HEK293 (cell line): ENCODE measurements around the gene CFAP43.

Experiments used
- CTCF ChIA-PET: fragments of 350-600 bp; formaldehyde crosslinking; extraction: SDS; loops from one replicate; lab custom pipeline; 2021; ENCODE audit warnings: antibody characterized with exemption; lab: Yijun Ruan, JAX
- POLR2A ChIA-PET: fragments of 300-600 bp; formaldehyde crosslinking; extraction: SDS; loops from one replicate; lab custom pipeline; 2020; ENCODE audit warnings: antibody characterized with exemption, inconsistent platforms; lab: Yijun Ruan, JAX
- H3K27ac ChIP-seq: fragments of 200-500 bp; sonication (Bioruptor generic); 2 replicates; pipeline ENCODE4 v1.5.1; 2014; ENCODE audit warnings: low read depth, low read length, control low read depth, inconsistent platforms; ENCODE audit errors: extremely low read depth
- H3K36me3 ChIP-seq, 2 experiments: fragments of 200-500 bp in 1 of 2; sonication (Bioruptor generic) in 1 of 2; 1 replicate in 1 of 2; 2 replicates in 1 of 2; pipeline ENCODE4 v1.5.1; 2014 to 2017; ENCODE audit warnings: inconsistent platforms in 2 of 2, low read length in 2 of 2; ENCODE audit not compliant: control insufficient read depth in 2 of 2, insufficient read depth in 1 of 2
- H3K4me1 ChIP-seq: fragments of 200-500 bp; sonication (Bioruptor generic); 2 replicates; pipeline ENCODE4 v1.5.1; 2014; ENCODE audit warnings: mild to moderate bottlenecking, low read length, inconsistent platforms; ENCODE audit not compliant: control insufficient read depth, insufficient read depth
- H3K4me3 ChIP-seq: 2 replicates; pipeline ENCODE4 v1.5.1; 2011; ENCODE audit warnings: low read depth, mild to moderate bottlenecking, control low read depth, low read length, moderate library complexity
- H3K9me3 ChIP-seq: fragments of 200-500 bp; sonication (Bioruptor generic); 2 replicates; pipeline ENCODE4 v1.5.1; 2014; ENCODE audit warnings: low read depth, low read length, inconsistent platforms; ENCODE audit not compliant: control insufficient read depth, insufficient read depth
- GLI2 ChIP-seq: fragments of 450-650 bp; formaldehyde crosslinking; IDR thresholded peaks from 2 replicates; pipeline ENCODE4; 2017; ENCODE audit warnings: missing biosample characterization, missing genetic modification characterization, low read depth, borderline replicate concordance
- HOXA7 ChIP-seq: sonication (generic); formaldehyde crosslinking; IDR thresholded peaks from 2 replicates; pipeline ENCODE4 v1.8.1; 2022; ENCODE audit warnings: missing genetic modification reagents, borderline replicate concordance
- KLF17 ChIP-seq: fragments of 450-650 bp; formaldehyde crosslinking; IDR thresholded peaks from 2 replicates; pipeline ENCODE4 v1.5.1; 2016; ENCODE audit warnings: missing biosample characterization, missing genetic modification characterization
- KLF8 ChIP-seq: fragments of 450-650 bp; formaldehyde crosslinking; IDR thresholded peaks from 2 replicates; pipeline ENCODE4 v1.5.1; 2016; ENCODE audit warnings: missing biosample characterization, missing genetic modification characterization
- PATZ1 ChIP-seq: fragments of 450-650 bp; formaldehyde crosslinking; IDR thresholded peaks from 2 replicates; pipeline ENCODE4 v1.5.1; 2016; ENCODE audit warnings: missing biosample characterization, missing genetic modification characterization
- PRDM1 ChIP-seq: fragments of 450-650 bp; formaldehyde crosslinking; IDR thresholded peaks from 2 replicates; pipeline ENCODE4; 2016; ENCODE audit warnings: missing biosample characterization, missing genetic modification characterization
- PRDM4 ChIP-seq: fragments of 450-650 bp; formaldehyde crosslinking; IDR thresholded peaks from 2 replicates; pipeline ENCODE4 v1.5.1; 2017; ENCODE audit warnings: missing biosample characterization, missing genetic modification characterization
- PRDM6 ChIP-seq: fragments of 450-650 bp; formaldehyde crosslinking; IDR thresholded peaks from 2 replicates; pipeline ENCODE4 v1.5.1; 2017; ENCODE audit warnings: missing biosample characterization, missing genetic modification characterization
- SCRT2 ChIP-seq: fragments of 450-650 bp; formaldehyde crosslinking; IDR thresholded peaks from 2 replicates; pipeline ENCODE4 v1.5.1; 2016; ENCODE audit warnings: missing biosample characterization, missing genetic modification characterization
- YY2 ChIP-seq: fragments of 450-650 bp; formaldehyde crosslinking; IDR thresholded peaks from 2 replicates; pipeline ENCODE4 v1.5.1; 2016; ENCODE audit warnings: missing biosample characterization, missing genetic modification characterization
- ZBTB44 ChIP-seq: fragments of 450-650 bp; IDR thresholded peaks from 2 replicates; pipeline ENCODE4 v1.5.1; 2018; ENCODE audit warnings: missing biosample characterization, mild to moderate bottlenecking, missing genetic modification characterization
- ZEB2 ChIP-seq: fragments of 450-650 bp; formaldehyde crosslinking; IDR thresholded peaks from 2 replicates; pipeline ENCODE4 v1.5.1; 2016; ENCODE audit warnings: missing biosample characterization, missing genetic modification characterization
- ZIC2 ChIP-seq: fragments of 450-650 bp; formaldehyde crosslinking; IDR thresholded peaks from 2 replicates; pipeline ENCODE4 v1.5.1; 2016; ENCODE audit warnings: missing biosample characterization, missing genetic modification characterization
- ZNF114 ChIP-seq: fragments of 450-650 bp; formaldehyde crosslinking; IDR thresholded peaks from 2 replicates; pipeline ENCODE4 v1.5.0; 2017; ENCODE audit warnings: missing biosample characterization, missing genetic modification characterization
- ZNF155 ChIP-seq: fragments of 450-650 bp; formaldehyde crosslinking; IDR thresholded peaks from 2 replicates; pipeline ENCODE4 v1.5.1; 2016; ENCODE audit warnings: missing biosample characterization, missing genetic modification characterization
- ZNF184 ChIP-seq: fragments of 450-650 bp; IDR thresholded peaks from 2 replicates; pipeline ENCODE4 v1.5.1; 2018; ENCODE audit warnings: missing biosample characterization, mild to moderate bottlenecking, missing genetic modification characterization
- ZNF37A ChIP-seq: fragments of 450-650 bp; IDR thresholded peaks from 2 replicates; pipeline ENCODE4 v1.5.1; 2018; ENCODE audit warnings: missing biosample characterization, missing genetic modification characterization
- ZNF549 ChIP-seq: fragments of 450-650 bp; IDR thresholded peaks from 2 replicates; pipeline ENCODE4 v1.5.1; 2018; ENCODE audit warnings: missing biosample characterization, missing genetic modification characterization, mild to moderate bottlenecking, inconsistent platforms, moderate library complexity
- ZNF596 ChIP-seq: fragments of 450-650 bp; IDR thresholded peaks from 2 replicates; pipeline ENCODE4 v1.5.0; 2018; ENCODE audit warnings: missing biosample characterization, mild to moderate bottlenecking, missing genetic modification characterization, moderate library complexity
- ZNF600 ChIP-seq: fragments of 450-650 bp; formaldehyde crosslinking; IDR thresholded peaks from 2 replicates; pipeline ENCODE4 v1.5.1; 2016; ENCODE audit warnings: missing biosample characterization, missing genetic modification characterization
- ZNF626 ChIP-seq: fragments of 450-650 bp; sonication (Bioruptor Pico); formaldehyde crosslinking; IDR thresholded peaks from 2 replicates; pipeline ENCODE4 v1.5.1; 2018; ENCODE audit warnings: missing biosample characterization, missing genetic modification characterization, inconsistent platforms
- ZNF629 ChIP-seq: fragments of 450-650 bp; formaldehyde crosslinking; IDR thresholded peaks from 2 replicates; pipeline ENCODE4 v1.5.1; 2017; ENCODE audit warnings: missing biosample characterization, missing genetic modification characterization
- ZNF654 ChIP-seq: fragments of 450-650 bp; formaldehyde crosslinking; IDR thresholded peaks from 2 replicates; pipeline ENCODE4 v1.5.1; 2016; ENCODE audit warnings: low read depth, missing biosample characterization, missing genetic modification characterization
- ZNF792 ChIP-seq: fragments of 450-650 bp; formaldehyde crosslinking; IDR thresholded peaks from 2 replicates; pipeline ENCODE4 v1.5.1; 2016; ENCODE audit warnings: missing biosample characterization, missing genetic modification characterization
- ZNF830 ChIP-seq: fragments of 450-650 bp; IDR thresholded peaks from 2 replicates; pipeline ENCODE4 v1.5.0; 2018; ENCODE audit warnings: missing biosample characterization, missing genetic modification characterization, low read depth, mild to moderate bottlenecking, moderate library complexity

CFAP43 gene

GRCh38 chr10:104256335-104256961, 24.3 kb upstream of the CFAP43 start (continued):
- TF ChIP-seq ZBTB44 (tag by site-specific recombination) = peak; percentile 32; the same call in 1 of the 2 replicates
- TF ChIP-seq GLI2 (tag by site-specific recombination) = 0 out of 2 replicates have a peak, but pooled peaks have one; percentile 31
- no peak for TF ChIP-seq ZNF155 (tag by site-specific recombination)
- TF ChIP-seq ZNF596 (tag by site-specific recombination) = no peak
- TF ChIP-seq HOXA7 (CRISPR knock-in tag) = no peak
- peak; percentile 64; the same call in 1 of the 2 replicates for TF ChIP-seq PRDM4 (tag by site-specific recombination)
- TF ChIP-seq ZNF830 (tag by site-specific recombination) = peak; percentile 71; the same call in 1 of the 2 replicates
- TF ChIP-seq ZNF37A (tag by site-specific recombination) = peak; percentile 80
- 0 out of 2 replicates have a peak, but pooled peaks have one; percentile 52 for TF ChIP-seq ZNF626 (tag by site-specific recombination)
- peak; percentile 64 for TF ChIP-seq ZNF549 (tag by site-specific recombination)
- TF ChIP-seq PATZ1 (tag by site-specific recombination) = no peak

- Histone ChIP-seq H3K4me1 (peaks cover 24% of the 10 kb centered on the region), H3K27ac (peak overlapping the region; percentile 88), H3K4me3 (peak overlapping the region; percentile 55), H3K36me3 (peaks cover 30 to 40% of the 10 kb centered on the region in 2 experiments), H3K9me3 (no peaks in the 10 kb centered on the region)
- ChIA-PET CTCF (interaction anchor here (0.7 to 1.7 kb wide), 5 partner anchors 10 to 663 kb away, joined by 4 to 8 read pairs (median 4); no protein-coding TSS in a partner anchor), POLR2A (interaction anchor here (0.6 to 4.4 kb wide), 7 partner anchors 8 to 162 kb away, joined by 3 to 44 read pairs (median 9); partner anchors contain the start of genes CFAP43, CFAP58, GSTO2 and SFR1)
- no peak for TF ChIP-seq ZEB2 (tag by site-specific recombination)
- TF ChIP-seq PRDM6 (tag by site-specific recombination) = no peak
- no peak for TF ChIP-seq ZNF792
- no peak for TF ChIP-seq KLF8 (tag by site-specific recombination)
- 0 out of 2 replicates have a peak, but pooled peaks have one; percentile 6 for TF ChIP-seq ZNF184 (tag by site-specific recombination)
- no peak for TF ChIP-seq ZNF654 (tag by site-specific recombination)
- no peak for TF ChIP-seq YY2 (tag by site-specific recombination)
- no peak for TF ChIP-seq ZIC2 (tag by site-specific recombination)
- peak; percentile 32; the same call in 1 of the 2 replicates for TF ChIP-seq SCRT2 (tag by site-specific recombination)
- 0 out of 2 replicates have a peak, but pooled peaks have one; percentile 16 for TF ChIP-seq PRDM1 (tag by site-specific recombination)
- TF ChIP-seq ZNF629 = no peak
- TF ChIP-seq ZNF114 (tag by site-specific recombination) = no peak
- no peak for TF ChIP-seq KLF17 (tag by site-specific recombination)
- TF ChIP-seq ZNF600 (tag by site-specific recombination) = peak; percentile 16; the same call in 1 of the 2 replicates
Measured at GRCh38 chr10:104255311-104255981, 23.3 kb upstream of the CFAP43 start.
